HCT116 (cell line): ENCODE results near the gene YAP1. TPM values are rescaled to one million over a fixed set of nuclear protein-coding genes. Genes with fewer than 3 reads are reported as not detected.

ENCODE experiments used
- ATAC-seq: fragments of 200-7000 bp; cut with Tn5 transposase; 2 replicates; pipeline ENCODE4 v1.9.1; 2020; ENCODE audit warnings: mild to moderate bottlenecking, moderate library complexity
- BruUV-seq: library from RNA; stranded (reverse); fragments of 400-500 nt; replicated peaks from 2 replicates; lab custom pipeline; 2021; lab: Mats Ljungman, UMichigan
- CTCF ChIA-PET: fragments of 300-600 bp; sonication (Branson Sonifier 250); formaldehyde crosslinking; loops from one replicate; lab custom pipeline; 2021; ENCODE audit warnings: antibody characterized with exemption; lab: Charles Lee
- POLR2A ChIA-PET: fragments of 300-600, 350-600 bp; sonication (Branson Sonifier 250); formaldehyde crosslinking; loops from one replicate; lab custom pipeline; 2021; ENCODE audit warnings: antibody characterized with exemption; lab: Charles Lee
- RAD21 ChIA-PET, 2 experiments: fragments of 300-600 bp; sonication (Branson Sonifier 250); formaldehyde crosslinking; loops; one replicate each; lab custom pipeline; 2023; ENCODE audit warnings: low total read pairs in 2 of 2; ENCODE audit not compliant: uncharacterized antibody in 2 of 2, unreplicated experiment in 2 of 2, low non-redundant PET in 1 of 2; lab: Charles Lee
- DNase-seq: peaks from one replicate; pipeline ENCODE4 v3.0.0-alpha.2; 2010; ENCODE audit warnings: low read depth, low spot score
- H2AFZ ChIP-seq: fragments of 200-600 bp; shearing (Covaris generic), sonication (generic); 2 replicates; pipeline ENCODE4 v1.6.1; 2017; ENCODE audit warnings: low read depth, mixed run types, mixed read lengths, antibody characterized with exemption, low read length; ENCODE audit not compliant: poor library complexity, severe bottlenecking
- H3K27ac ChIP-seq: 2 replicates; pipeline ENCODE4 v1.5.1; 2012; ENCODE audit warnings: low read depth, low read length
- H3K27me3 ChIP-seq: fragments of 200-600 bp; sonication (generic); 2 replicates; pipeline ENCODE4 v1.6.1; 2016; ENCODE audit warnings: mixed run types, low read length, mixed read lengths; ENCODE audit not compliant: insufficient read depth
- H3K36me3 ChIP-seq, 2 experiments: fragments of 200-500 bp in 1 of 2; fragments of 200-600 bp in 1 of 2; sonication (Bioruptor generic) in 1 of 2; sonication (generic) in 1 of 2; 2 replicates each; pipeline versions ENCODE4 v1.5.1 to v1.6.1; 2014 to 2016; ENCODE audit warnings: low read length in 2 of 2, inconsistent platforms in 1 of 2, mixed read lengths in 1 of 2, mixed run types in 1 of 2; ENCODE audit not compliant: insufficient read depth in 2 of 2, control insufficient read depth in 1 of 2
- H3K4me1 ChIP-seq, 2 experiments: fragments of 200-600 bp in 1 of 2; sonication (generic) in 1 of 2; 2 replicates each; pipeline versions ENCODE4 v1.5.1 to v1.6.1; 2012 to 2017; ENCODE audit warnings: low read length in 2 of 2, inconsistent platforms in 1 of 2, mild to moderate bottlenecking in 1 of 2, mixed read lengths in 1 of 2, mixed run types in 1 of 2, moderate library complexity in 1 of 2; ENCODE audit not compliant: insufficient read depth in 2 of 2, control insufficient read depth in 1 of 2
- H3K4me2 ChIP-seq: fragments of 200-600 bp; sonication (generic); 2 replicates; pipeline ENCODE4 v1.6.1; 2017; ENCODE audit warnings: mixed run types, low read length, mixed read lengths
- H3K4me3 ChIP-seq, 2 experiments: fragments of 200-600 bp in 1 of 2; sonication (generic) in 1 of 2; replicated peaks in 1 of 2; 2 replicates each; pipeline ENCODE4 v1.5.1; 2011 to 2016; ENCODE audit warnings: low read length in 2 of 2, control low read depth in 1 of 2, low read depth in 1 of 2, mild to moderate bottlenecking in 1 of 2, mixed read lengths in 1 of 2, mixed run types in 1 of 2
- H3K79me2 ChIP-seq: fragments of 200-600 bp; sonication (generic); 2 replicates; pipeline ENCODE4 v1.6.1; 2017; ENCODE audit warnings: mild to moderate bottlenecking, mixed run types, low read length, moderate library complexity, mixed read lengths; ENCODE audit not compliant: insufficient read depth
- H3K9ac ChIP-seq: fragments of 200-600 bp; sonication (generic); 2 replicates; pipeline ENCODE4 v1.6.1; 2016; ENCODE audit warnings: low read length, mixed read lengths
- H3K9me2 ChIP-seq: fragments of 200-600 bp; sonication (generic), shearing (Covaris generic); 2 replicates; pipeline ENCODE4 v1.6.1; 2017; ENCODE audit warnings: mixed run types, mild to moderate bottlenecking, moderate library complexity; ENCODE audit not compliant: insufficient read depth
- H3K9me3 ChIP-seq, 2 experiments: fragments of 200-500 bp in 1 of 2; fragments of 200-600 bp in 1 of 2; sonication (Bioruptor generic) in 1 of 2; sonication (generic) in 1 of 2; 2 replicates each; pipeline ENCODE4 v1.6.1; 2014 to 2017; ENCODE audit warnings: low read length in 2 of 2, mixed read lengths in 2 of 2, inconsistent platforms in 1 of 2, low read depth in 1 of 2, mild to moderate bottlenecking in 1 of 2, mixed run types in 1 of 2, moderate library complexity in 1 of 2; ENCODE audit not compliant: control insufficient read depth in 1 of 2, insufficient read depth in 1 of 2
- H4K20me1 ChIP-seq: fragments of 200-600 bp; sonication (generic), shearing (Covaris generic); 2 replicates; pipeline ENCODE4 v1.6.1; 2017; ENCODE audit warnings: mixed run types, mild to moderate bottlenecking, moderate library complexity; ENCODE audit not compliant: insufficient read depth
- CEBPB ChIP-seq: IDR thresholded peaks from 2 replicates; pipeline ENCODE4 v1.6.1; 2012; ENCODE audit warnings: low read depth
- EZH2 ChIP-seq: fragments of 200-600 bp; sonication (generic); IDR thresholded peaks from 2 replicates; pipeline ENCODE4 v1.6.1; 2017; ENCODE audit warnings: antibody characterized with exemption, mixed run types
- EZH2phosphoT487 ChIP-seq: fragments of 200-600 bp; IDR thresholded peaks from 2 replicates; pipeline ENCODE4 v1.6.1; 2018; ENCODE audit warnings: antibody characterized with exemption, borderline replicate concordance
- FOSL1 ChIP-seq: IDR thresholded peaks from 2 replicates; pipeline ENCODE4 v1.6.1; 2012; ENCODE audit warnings: low read depth
- RAD21 ChIP-seq: IDR thresholded peaks from 2 replicates; pipeline ENCODE4 v1.6.1; 2012; ENCODE audit warnings: low read depth, mild to moderate bottlenecking
- REST ChIP-seq: IDR thresholded peaks from 2 replicates; pipeline ENCODE4 v1.6.1; 2012; ENCODE audit warnings: low read depth
- SRF ChIP-seq: IDR thresholded peaks from 2 replicates; pipeline ENCODE4 v1.6.1; 2012; ENCODE audit warnings: low read depth
- ZFX ChIP-seq: fragments of 450-650 bp; IDR thresholded peaks from 2 replicates; pipeline ENCODE4 v1.6.1; 2017
- intact Hi-C: fragments of 100-400 bp; cut with micrococcal nuclease; formaldehyde crosslinking; loops from 2 replicates; pipeline ENCODE4 v1.10.0; 2022
- total RNA-seq: library from RNA; stranded (reverse); gene quantifications from one replicate; pipeline ENCODE4 v1.2.1, GENCODE V29; 2021; ENCODE audit not compliant: unreplicated experiment

YAP1 gene
- total RNA-seq, 1 experiment from 2014 or later, result 88.6 TPM

- Histone ChIP-seq H3K4me2 (no peak overlapping the region), H3K27ac (no peak overlapping the region), H4K20me1 (no peaks in the 10 kb centered on the region), H3K36me3 (no peaks in the 10 kb centered on the region), H3K79me2 (no peaks in the 10 kb centered on the region), H3K4me3 (no peak overlapping the region), H3K9ac (no peak overlapping the region), H3K9me3 (no peaks in the 10 kb centered on the region), H3K9me2 (no peaks in the 10 kb centered on the region), H3K4me1 (no peaks in the 10 kb centered on the region), H3K27me3 (no peaks in the 10 kb centered on the region), H2AFZ (no peak overlapping the region)
- ATAC-seq, result no peak
- ChIA-PET RAD21 (no interaction called here), CTCF (no interaction called here), POLR2A (no interaction called here)
- intact Hi-C loops, result no loop called here
- TF ChIP-seq SRF (no peak), EZH2 (no peak), CEBPB (no peak), FOSL1 (no peak), RAD21 (no peak), ZFX (no peak), EZH2phosphoT487 (no peak)
- no peak for DNase-seq
- no TSS peak for BruUV-seq
Measured at GRCh38 chr11:102099755-102100154, 10.5 kb upstream of the YAP1 start.

GRCh38 chr11:102108734-102109440 is 1.4 kb upstream of the YAP1 start:
- POLR2A ChIA-PET, result no interaction called here

More at GRCh38 chr11:102108734-102109440, 1.4 kb upstream of the YAP1 start:
- no peaks in the 10 kb centered on the region for H3K9me2 ChIP-seq
- BruUV-seq, result no TSS peak
- DNase-seq (no peak), ATAC-seq (no peak)
- H3K4me1 ChIP-seq, result peaks cover 20 to 40% of the 10 kb centered on the region in 2 experiments
- no peaks in the 10 kb centered on the region for H3K9me3 ChIP-seq
- H3K36me3 ChIP-seq, result no peaks in the 10 kb centered on the region
- H3K4me2 ChIP-seq, result peak overlapping the region; percentile 91
- intact Hi-C loops, result no loop called here
- peaks cover 32% of the 10 kb centered on the region for H3K79me2 ChIP-seq
- no peaks in the 10 kb centered on the region for H4K20me1 ChIP-seq
- TF ChIP-seq FOSL1, result no peak
- no peak for TF ChIP-seq REST
- peak; percentile 50; the same call in 1 of the 2 replicates for TF ChIP-seq CEBPB
- no peak; the same call in 1 of the 2 replicates for TF ChIP-seq ZFX
- peak overlapping the region; percentile 82 to 83 for H3K4me3 ChIP-seq
- peak overlapping the region; percentile 100 for H3K27ac ChIP-seq
- ChIA-PET RAD21 (no interaction called here), CTCF (no interaction called here)
- H3K9ac ChIP-seq, result peak overlapping the region; percentile 96
- H2AFZ ChIP-seq, result peak overlapping the region; percentile 60
- H3K27me3 ChIP-seq, result no peaks in the 10 kb centered on the region
